ENCODE measurements around the gene IVL. TPM values are rescaled to one million over a fixed set of nuclear protein-coding genes. Genes with fewer than 3 reads are reported as not detected.

Gene IVL
- not detected for total RNA-seq

GRCh38 chr1:152907686-152908601 is at the start of gene IVL:
Gene IVL, plus strand, starts transcription at chr1:152908546. Its CDS starts 1,252 bp downstream, at chr1:152909798.
- Histone ChIP-seq H3K9me3 (peaks cover 0 to 15% (median 0%) of the 10 kb centered on the region in 4 donors), H3K27ac (no peak within 1 kb of the TSS), H3K27me3 (no peaks in the 10 kb centered on the region), H3K36me3 (no peaks in the 10 kb centered on the region), H3K4me1 (no peaks in the 10 kb centered on the region), H3K4me3 (no peak within 1 kb of the TSS)
- TF ChIP-seq EP300 (IDR thresholded peaks at IDR 0.05): no peak
- no peak for TF ChIP-seq POLR2A (IDR thresholded peaks at IDR 0.05)
- TF ChIP-seq, protein P1, sequence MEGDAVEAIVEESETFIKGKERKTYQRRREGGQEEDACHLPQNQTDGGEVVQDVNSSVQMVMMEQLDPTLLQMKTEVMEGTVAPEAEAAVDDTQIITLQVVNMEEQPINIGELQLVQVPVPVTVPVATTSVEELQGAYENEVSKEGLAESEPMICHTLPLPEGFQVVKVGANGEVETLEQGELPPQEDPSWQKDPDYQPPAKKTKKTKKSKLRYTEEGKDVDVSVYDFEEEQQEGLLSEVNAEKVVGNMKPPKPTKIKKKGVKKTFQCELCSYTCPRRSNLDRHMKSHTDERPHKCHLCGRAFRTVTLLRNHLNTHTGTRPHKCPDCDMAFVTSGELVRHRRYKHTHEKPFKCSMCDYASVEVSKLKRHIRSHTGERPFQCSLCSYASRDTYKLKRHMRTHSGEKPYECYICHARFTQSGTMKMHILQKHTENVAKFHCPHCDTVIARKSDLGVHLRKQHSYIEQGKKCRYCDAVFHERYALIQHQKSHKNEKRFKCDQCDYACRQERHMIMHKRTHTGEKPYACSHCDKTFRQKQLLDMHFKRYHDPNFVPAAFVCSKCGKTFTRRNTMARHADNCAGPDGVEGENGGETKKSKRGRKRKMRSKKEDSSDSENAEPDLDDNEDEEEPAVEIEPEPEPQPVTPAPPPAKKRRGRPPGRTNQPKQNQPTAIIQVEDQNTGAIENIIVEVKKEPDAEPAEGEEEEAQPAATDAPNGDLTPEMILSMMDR (IDR thresholded peaks at IDR 0.05): no peak
- 72 to 76% methylated on average over 4 of the region's 4 CpGs for WGBS, 2 donors
- no peak for DNase-seq (ENCODE audit: low spot score in 2 of 2)

DNA sequence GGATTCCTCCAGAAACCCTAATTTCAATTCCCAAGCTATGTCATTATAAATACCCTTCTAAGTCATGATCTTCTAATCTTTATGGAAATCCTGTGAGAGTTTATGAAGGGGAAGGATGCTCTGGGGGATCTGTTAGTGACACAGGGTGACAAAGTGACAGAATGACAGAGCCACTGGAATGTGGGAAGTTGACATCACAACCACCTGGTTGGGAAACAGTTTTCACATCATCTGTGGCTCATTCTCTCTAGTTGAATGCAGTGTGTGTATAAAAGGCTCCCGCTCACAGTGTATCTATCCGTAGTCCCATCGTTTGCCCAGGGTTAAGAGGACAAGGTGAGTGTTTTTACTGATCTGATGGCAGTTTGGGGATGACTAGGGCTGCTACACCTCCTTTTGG is 48.6 kb upstream of the IVL start, which contains the start of gene LCE7A:
TSS of gene LCE7A (plus strand) at position 301 of the 400 bp plus-strand sequence. CDS start 702 bp downstream, outside the sequence.
- H3K36me3 ChIP-seq: no peaks in the 10 kb centered on the region
- 85 to 86% methylated on average over 3 of the region's 3 CpGs for WGBS, 2 donors
- H3K27me3 ChIP-seq: no peaks in the 10 kb centered on the region
- no peak for DNase-seq (ENCODE audit: low spot score in 2 of 2)
- H3K4me1 ChIP-seq: no peaks in the 10 kb centered on the region
- TF ChIP-seq POLR2A (IDR thresholded peaks at IDR 0.05) (no peak), EP300 (IDR thresholded peaks at IDR 0.05) (no peak)
- TF ChIP-seq, protein P1 (IDR thresholded peaks at IDR 0.05): no peak
- no peaks in the 10 kb centered on the region for H3K9me3 ChIP-seq
- no peak within 1 kb of the TSS for H3K27ac ChIP-seq
- H3K4me3 ChIP-seq: no peak within 1 kb of the TSS

DNA sequence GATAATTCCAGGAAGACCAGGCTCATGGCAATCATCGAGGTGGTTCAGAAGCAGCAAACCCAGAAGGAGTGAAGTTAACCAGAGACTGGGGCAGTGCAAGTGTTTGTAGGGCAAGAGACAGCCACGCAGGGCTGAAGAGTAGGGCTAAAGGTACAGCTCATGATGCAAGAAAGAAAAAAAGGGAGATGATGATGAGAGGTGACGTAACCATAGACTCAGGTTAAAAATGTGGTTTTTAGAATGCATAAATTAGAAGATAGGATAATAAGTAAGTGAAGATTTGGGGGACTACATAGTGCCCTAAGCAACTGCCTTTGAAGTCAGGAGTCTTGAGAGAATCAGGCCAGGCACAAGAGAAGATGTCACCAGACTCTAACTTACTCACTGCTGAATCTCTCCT is 48.2 kb upstream of the IVL start:
- Histone ChIP-seq H3K27me3 (no peaks in the 10 kb centered on the region), H3K9me3 (no peaks in the 10 kb centered on the region), H3K36me3 (no peaks in the 10 kb centered on the region), H3K27ac (no peak overlapping the region), H3K4me1 (no peaks in the 10 kb centered on the region), H3K4me3 (no peak overlapping the region)
- WGBS, 2 donors: 62 to 72% methylated on average over 3 of the region's 3 CpGs
- no peak for DNase-seq (ENCODE audit: low spot score in 2 of 2)
- TF ChIP-seq, protein P1 (IDR thresholded peaks at IDR 0.05): no peak
- TF ChIP-seq EP300 (IDR thresholded peaks at IDR 0.05): no peak
- no peak for TF ChIP-seq POLR2A (IDR thresholded peaks at IDR 0.05)

- Histone ChIP-seq H3K4me3 (no peak overlapping the region), H3K36me3 (no peaks in the 10 kb centered on the region), H3K9me3 (no peaks in the 10 kb centered on the region), H3K27me3 (no peaks in the 10 kb centered on the region), H3K4me1 (no peaks in the 10 kb centered on the region), H3K27ac (no peak overlapping the region)
- WGBS, 2 donors: 75 to 85% methylated on average over 4 of the region's 4 CpGs
- no peak for DNase-seq (ENCODE audit: low spot score in 2 of 2)
- no peak for TF ChIP-seq EP300 (IDR thresholded peaks at IDR 0.05)
- TF ChIP-seq, protein P1 (IDR thresholded peaks at IDR 0.05): no peak
- no peak for TF ChIP-seq POLR2A (IDR thresholded peaks at IDR 0.05)
Measured at GRCh38 chr1:152861374-152861773, 47.0 kb upstream of the IVL start.

GRCh38 chr1:152864443-152864842 is 43.9 kb upstream of the IVL start:
- DNase-seq (ENCODE audit: low spot score in 2 of 2): no peak
- H3K36me3 ChIP-seq: no peaks in the 10 kb centered on the region
- no peak overlapping the region for H3K4me3 ChIP-seq
- H3K9me3 ChIP-seq: no peaks in the 10 kb centered on the region
- no peaks in the 10 kb centered on the region for H3K4me1 ChIP-seq
- H3K27me3 ChIP-seq: no peaks in the 10 kb centered on the region
- TF ChIP-seq EP300 (IDR thresholded peaks at IDR 0.05) (no peak), POLR2A (IDR thresholded peaks at IDR 0.05) (no peak)
- TF ChIP-seq, protein P1 (IDR thresholded peaks at IDR 0.05): no peak
- no peak overlapping the region for H3K27ac ChIP-seq

Data from tibial nerve (tissue), 4 donors.